Ecto neural progenitor cell (in vitro differentiated cells): ENCODE data around the gene CXADR.
"Not testable (repeated sequence)": the region's sequence is repeated elsewhere in the genome, so short reads cannot be mapped to it uniquely, and the experiment has no call there.

Experiments used
- DNase-seq: peaks from one replicate; pipeline ENCODE4 v3.0.0-alpha.2; 2018; ENCODE audit warnings: low spot score

Gene CXADR

GRCh38 chr21:17512253-17513213 is at the start of gene CXADR:
Gene CXADR, plus strand, starts transcription at chr21:17513043. Its CDS starts 87 bp downstream, at chr21:17513130.
- DNase-seq, result peak; percentile 96

DNA sequence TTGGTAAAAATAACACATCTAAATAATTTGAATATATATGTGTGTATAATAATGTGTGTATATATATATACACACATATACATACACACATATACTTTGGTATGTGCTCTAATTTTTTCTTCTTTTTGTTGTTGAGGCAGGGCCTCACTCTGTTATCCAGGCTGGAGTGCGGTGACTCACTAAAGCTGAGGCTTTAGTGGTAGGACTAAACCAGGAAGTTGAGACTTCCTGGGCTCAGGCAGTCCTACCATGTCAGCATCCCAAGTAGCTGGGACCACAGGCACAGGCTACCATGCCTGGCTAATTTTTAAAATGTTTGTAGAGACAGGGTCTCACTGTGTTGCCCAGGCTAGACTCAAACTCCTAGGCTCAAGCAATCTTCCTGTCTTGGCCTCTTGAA is 46.7 kb upstream of the CXADR start:
- no peak for DNase-seq

- DNase-seq, result no peak
Observed at GRCh38 chr21:17467392-17467791, 45.5 kb upstream of the CXADR start.

DNA sequence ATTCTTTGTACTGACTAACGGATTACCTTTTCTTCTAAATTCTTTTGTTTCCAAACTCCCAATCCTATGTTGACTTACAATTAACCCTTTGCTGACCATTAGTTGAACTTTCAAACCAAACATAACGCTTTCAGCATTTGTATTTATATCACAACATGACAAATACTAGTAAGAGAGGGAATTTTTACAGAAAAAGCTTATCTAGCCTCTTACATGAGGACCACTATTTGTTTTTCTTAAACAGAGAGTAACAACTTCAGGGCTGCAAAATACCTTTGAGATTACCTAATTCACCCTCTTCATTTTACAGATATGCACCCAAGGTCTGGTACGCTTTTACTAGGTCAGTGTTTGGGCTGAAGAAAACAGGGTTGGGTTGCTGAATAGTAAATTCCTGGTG is 45.0 kb upstream of the CXADR start:
- no peak for DNase-seq

- no peak for DNase-seq
Observed at GRCh38 chr21:17468698-17469097, 44.1 kb upstream of the CXADR start.

DNA sequence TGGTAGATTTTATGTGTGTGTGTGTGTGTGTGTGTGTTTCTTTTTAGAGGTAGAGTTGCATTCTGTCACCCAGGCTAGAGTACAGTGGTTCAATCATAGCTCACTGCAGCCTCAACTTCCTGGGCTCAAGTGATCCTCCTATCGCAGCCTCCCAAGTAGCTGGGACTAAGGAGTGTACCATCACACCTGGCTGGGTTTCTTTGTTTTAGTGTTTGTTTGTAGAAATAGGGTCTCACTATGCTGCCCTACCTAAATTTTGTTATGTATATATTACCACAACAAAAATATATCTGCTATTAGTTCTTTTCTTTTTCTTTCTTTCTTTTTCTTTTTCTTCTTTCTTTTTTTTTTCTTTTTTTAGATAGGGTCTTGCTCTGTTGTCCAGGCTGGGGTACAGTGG is 43.1 kb upstream of the CXADR start:
- no peak for DNase-seq

GRCh38 chr21:17472182-17472581 is 40.7 kb upstream of the CXADR start:
- no peak for DNase-seq

DNA sequence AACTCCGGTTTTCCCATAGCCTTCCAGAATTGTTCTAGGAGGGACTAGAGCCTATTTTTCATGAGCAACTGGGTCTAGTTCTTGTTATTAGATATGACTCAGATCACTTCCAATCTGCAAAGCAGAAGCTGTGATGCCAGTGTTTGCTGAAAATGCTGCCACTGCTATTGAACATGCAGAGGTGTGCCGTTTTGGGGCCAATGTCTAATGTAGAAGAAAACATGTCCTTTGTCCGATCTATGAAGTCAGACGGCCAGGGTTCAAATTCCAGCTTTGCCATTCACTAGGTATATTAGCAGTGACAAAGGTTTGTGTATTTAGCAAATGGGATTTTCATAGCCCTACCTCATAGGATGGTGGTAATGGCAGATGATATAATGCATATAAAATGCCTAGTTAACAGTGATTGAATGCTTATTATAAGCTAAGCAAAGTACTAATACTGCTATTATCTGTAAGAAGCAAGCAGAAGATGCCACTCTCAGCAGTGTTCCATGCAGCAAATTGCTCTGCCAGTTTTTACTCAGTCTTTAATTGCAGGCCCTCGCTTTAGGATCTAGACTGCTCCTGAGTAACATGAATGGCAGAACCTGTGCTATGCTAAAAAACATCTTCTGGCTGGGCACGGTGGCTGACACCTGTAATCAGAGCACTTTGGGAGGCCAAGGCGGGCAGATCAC is 40.1 kb upstream of the CXADR start:
- no peak for DNase-seq

DNA sequence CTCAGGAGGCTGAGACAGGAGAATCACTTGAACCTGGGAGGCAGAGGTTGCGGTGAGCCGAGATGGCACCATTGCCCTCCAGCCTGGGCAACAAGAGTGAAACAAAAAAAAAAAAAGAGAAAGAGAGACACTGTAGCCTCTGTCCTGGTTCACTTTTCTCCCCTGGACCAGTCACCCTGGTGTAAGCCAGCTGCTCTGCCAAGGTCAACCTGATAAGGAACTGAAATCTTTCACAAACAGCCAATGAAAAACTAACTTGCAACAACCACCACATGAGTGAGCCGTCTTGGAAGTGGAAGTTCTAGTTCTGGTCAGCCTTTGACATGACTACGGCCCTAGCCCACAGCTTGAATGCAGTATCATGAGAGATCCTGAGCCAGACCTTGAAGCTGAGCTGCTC is 36.8 kb upstream of the CXADR start:
- DNase-seq, result no peak

- DNase-seq, result not testable (repeated sequence)
Observed at GRCh38 chr21:17478156-17478555, 34.7 kb upstream of the CXADR start.

DNA sequence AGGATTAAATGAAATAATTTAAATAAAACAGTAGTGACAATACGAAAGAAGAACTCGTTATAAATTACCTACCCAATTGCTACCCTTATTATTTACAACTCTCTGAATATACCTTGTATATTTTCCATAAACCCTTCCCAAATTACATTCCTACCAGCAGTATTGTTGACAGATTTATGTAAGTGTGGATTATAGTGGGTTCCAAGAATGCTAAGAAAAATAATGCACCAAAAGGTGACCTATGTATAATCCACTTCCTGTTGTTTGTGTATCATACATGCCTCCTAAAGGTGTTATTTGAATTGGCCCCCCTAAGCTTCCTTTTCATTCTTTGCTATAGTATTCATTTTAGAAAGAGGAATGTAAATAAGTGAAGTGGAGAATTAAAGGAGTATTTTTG is 33.2 kb upstream of the CXADR start:
- no peak for DNase-seq

DNA sequence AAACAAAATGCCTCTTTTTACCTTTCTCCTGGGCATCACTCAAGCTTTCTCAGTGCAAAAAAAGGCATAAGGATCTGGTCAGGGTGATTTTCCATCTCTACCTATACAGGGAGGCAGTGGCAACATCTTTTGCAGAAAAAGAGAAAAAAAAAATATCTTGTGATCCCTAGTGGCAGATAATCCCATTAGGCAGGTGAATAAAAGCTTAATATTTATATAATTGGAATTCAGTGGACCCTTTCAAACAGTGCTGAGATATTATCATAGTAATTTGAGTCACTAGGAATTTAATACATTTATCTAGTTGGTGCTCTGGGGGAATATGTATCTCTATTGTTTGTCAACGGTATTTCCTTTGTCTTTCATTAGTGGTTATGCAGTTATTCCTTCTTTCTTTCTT is 29.9 kb upstream of the CXADR start:
- no peak for DNase-seq

- no peak for DNase-seq
Observed at GRCh38 chr21:17488620-17489019, 24.2 kb upstream of the CXADR start.

DNA sequence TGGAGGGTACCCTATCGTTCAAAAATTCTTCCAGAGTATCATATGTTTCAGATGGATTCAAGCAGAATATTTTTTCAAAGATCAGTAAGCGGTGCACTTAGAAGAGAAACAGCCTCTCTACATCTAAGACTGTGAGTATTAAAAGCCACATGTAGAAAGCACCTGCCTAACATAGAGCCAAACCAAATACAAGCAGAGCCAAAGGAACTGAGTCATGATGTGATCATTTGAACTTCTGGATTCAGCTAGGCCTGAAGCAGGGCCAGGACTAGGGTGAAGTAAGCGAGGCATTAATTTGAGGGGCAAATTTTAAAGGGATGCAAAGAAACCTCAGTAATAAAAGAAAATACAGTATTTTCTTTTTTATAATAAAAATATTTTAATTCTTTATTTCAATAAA is 23.3 kb upstream of the CXADR start:
- DNase-seq, result not testable (repeated sequence)

DNA sequence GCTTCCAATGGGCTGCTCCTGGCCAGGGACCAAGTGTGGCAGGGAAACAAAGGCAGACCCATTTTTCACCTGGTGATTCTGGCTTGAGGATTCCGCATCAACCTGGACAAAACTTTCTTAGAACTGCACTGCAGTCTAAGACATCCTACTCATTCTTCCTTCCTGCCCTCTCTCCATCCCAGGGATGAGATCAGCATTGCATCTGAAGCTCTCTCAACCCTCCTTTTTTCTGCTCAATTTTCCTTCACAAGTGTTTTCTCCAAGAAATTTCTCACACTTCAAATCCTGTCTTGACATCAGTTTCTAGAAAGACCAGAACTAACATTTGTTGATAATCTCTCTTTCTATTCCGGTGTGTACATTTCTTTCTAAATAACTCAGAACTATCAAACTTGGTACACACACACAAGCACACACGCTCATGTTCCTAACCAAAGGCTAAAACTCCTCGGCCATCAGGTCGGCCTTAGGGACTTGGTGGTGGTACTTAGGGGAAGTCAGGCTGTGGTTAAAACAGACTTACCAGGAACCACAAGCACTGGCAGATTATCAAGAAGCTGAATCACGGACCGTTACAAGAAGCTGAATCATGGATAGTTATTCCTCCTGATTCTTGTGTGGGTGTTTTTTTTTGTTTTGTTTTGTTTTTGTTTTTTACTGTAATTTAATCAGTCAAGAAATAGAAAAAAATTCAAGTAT is 21.0 kb upstream of the CXADR start:
- no peak for DNase-seq

DNA sequence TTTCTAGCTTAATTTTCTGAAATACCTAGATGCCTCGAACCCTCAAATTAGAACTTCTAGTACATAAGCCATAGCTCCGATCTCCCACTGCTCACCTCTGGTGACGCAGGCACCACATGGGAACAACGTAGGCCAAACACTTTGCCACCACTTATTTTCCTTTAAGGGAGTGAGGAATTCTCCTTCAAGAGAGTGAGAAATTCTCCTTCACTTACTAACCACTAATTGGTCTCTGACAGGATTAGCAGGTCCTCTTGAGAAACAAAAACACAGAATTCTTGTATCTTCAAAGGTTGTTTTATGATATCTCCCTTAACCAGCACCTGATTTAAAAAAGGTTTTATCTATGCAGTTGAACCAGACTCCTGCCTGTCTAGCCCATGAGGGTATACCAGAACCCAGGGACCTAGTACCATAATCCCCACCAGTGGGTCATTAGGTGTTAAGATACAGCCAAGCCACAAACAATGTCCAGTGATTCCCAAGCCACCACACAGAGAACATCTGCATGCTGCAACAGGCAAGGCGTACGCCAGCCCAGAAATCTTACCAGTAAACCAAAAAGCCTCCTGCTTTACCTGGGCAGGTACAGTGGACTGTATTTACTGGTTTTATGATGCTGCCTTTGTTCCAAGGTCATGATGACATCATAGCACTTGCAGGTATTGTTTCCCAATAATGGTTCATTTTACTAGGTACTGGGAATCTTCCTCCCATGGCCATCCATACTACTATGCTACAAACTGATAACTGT is 20.3 kb upstream of the CXADR start:
- no peak for DNase-seq

- DNase-seq, result no peak
Observed at GRCh38 chr21:17494051-17494450, 18.8 kb upstream of the CXADR start.

DNA sequence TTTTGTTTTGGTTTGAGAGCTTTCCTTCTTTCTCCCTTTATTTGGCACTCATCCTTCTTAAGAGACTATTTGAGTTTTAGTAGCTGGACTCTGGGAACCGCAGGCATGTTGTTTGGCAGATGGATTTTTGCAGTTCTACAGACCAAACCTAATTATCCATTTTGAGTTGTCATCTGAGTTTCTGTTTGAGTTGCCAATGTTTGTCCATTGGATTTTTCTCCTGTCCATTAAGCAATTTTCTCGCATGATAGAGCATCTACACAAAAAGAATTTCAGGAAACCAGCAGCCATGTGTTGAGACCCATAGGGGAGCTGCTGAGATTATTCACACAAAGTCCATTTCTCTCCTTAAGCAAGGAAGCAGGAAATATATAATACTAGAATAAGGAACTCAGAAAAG is 17.2 kb upstream of the CXADR start:
- DNase-seq, result no peak

DNA sequence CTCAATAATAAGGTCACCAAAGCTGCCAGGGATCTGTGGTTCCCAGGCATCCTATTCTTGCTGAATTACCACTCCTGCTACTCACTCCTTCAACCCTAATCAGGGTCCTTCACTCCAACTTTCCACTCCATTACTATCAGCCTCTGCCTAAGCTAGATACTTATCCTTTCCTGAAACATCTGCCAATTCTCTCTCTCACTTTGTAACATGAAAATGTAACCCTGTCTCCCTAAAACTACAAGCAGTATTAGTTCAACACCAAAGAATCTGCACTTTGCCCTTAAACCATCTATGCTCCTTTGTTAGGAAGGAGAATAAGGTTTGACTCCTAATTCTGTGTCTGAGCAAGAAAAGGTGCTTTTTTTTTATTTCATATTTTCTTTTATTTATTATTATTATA is 15.5 kb upstream of the CXADR start:
- DNase-seq, result no peak

DNA sequence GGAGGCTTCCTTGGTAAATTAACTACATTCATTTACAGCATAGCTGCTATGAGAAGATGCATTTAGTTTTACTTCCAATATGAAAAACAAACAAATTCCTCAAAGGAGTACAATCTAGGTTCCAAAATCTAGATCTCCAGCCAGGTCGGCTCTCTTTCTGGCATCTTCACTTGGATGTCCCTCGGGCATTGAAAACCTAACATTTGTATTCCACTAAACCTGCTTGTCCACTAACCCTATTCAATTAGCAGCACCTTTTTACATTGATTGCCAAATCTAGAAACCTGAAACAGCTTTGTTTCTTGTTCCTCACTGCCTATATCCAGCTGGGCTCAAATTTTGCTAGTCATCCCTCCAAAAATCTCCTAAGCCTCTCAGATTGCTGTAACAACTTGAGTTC is 14.3 kb upstream of the CXADR start:
- no peak for DNase-seq

DNA sequence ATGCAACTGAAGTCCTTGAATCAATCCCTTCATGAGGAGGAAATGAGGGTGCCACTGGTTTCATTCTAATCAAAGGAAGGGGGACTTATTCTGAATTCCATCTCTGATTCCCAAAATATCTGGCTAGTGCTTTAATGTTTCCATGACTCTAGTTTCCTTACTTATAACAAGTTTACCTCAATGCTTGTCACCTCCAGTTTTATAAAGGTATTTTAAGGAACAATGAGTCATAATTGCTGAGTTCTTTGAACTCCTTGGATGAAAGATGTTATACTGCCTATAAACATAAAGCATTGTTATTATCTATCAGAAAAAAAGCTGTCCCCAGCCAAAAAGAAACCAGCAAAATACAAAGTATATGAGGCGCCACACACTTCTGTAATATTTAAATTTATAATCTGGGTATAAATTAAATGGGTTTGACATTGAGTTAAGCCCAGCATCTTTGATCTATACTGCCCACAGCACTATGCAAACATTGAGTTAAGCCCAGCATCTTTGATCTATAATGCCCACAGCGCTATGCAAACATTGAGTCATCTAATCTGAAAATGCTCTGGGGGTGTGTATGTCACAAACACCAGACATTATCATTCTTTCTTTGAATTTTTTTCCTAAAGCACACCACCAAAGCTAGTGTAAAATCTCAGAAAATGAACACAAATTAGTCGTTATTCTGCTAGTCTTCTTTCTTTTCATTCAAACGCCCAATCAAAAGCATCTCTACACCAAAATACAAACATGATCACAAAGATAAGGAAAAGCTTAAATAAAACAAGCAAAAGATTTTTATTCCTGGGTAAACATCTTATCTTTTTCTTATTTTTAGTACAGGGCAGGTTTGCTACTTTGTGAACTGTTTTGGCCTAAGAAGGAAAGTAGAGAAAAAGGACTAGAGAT is 11.5 kb upstream of the CXADR start:
- no peak for DNase-seq
